ENCODE measurements around the gene AFAP1L2. TPM values are rescaled to one million over a fixed set of nuclear protein-coding genes. Genes with fewer than 3 reads are reported as not detected.

AFAP1L2 gene
- total RNA-seq, 6 experiments from 2014 or later, result 0.07 to 0.09 TPM; not detected in 4

DNA sequence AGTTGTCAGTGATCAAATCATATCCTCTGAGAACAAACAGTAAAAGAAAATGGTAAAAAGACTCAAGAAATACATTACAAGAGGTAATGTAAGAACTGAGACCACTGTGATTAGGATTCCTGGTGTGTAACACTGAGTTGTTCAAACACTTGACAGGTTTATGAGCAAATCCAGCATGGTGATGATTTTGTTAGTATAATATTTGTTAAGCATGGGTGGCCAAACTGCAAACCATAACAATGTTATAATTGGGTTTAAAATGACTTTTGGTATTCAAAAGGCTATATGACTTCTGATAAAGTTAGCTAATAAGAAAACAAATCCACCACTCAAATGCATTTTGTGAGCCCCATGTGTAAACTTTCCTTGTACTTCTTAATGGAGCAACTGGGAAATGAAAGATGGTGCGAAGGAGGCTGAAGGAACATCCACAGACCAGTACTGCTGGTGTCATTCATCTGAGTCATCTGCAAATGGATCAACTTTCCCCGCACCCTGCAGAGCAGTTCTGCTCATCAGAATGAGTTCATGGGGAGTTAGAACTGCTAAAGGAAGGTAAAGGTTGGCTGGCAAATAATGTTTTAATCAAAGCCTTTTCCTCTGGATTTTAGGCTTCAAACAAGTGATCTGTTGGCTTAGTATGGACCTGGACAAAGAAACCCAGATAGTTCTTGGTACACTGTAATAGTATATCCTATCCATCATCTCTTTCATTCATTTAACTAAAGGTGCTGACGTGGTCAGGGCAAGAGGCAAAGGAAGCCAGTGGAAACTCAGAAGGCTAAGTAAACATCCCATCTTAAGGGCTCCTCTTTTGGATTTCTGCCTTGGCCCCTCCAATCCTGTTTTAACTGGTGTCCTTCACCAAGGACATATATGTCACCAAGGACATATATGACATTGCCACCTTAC, 45.0 kb downstream of the AFAP1L2 start:
- TF ChIP-seq, protein P1, sequence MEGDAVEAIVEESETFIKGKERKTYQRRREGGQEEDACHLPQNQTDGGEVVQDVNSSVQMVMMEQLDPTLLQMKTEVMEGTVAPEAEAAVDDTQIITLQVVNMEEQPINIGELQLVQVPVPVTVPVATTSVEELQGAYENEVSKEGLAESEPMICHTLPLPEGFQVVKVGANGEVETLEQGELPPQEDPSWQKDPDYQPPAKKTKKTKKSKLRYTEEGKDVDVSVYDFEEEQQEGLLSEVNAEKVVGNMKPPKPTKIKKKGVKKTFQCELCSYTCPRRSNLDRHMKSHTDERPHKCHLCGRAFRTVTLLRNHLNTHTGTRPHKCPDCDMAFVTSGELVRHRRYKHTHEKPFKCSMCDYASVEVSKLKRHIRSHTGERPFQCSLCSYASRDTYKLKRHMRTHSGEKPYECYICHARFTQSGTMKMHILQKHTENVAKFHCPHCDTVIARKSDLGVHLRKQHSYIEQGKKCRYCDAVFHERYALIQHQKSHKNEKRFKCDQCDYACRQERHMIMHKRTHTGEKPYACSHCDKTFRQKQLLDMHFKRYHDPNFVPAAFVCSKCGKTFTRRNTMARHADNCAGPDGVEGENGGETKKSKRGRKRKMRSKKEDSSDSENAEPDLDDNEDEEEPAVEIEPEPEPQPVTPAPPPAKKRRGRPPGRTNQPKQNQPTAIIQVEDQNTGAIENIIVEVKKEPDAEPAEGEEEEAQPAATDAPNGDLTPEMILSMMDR (IDR thresholded peaks at IDR 0.05), result no peak
- peaks cover 7% of the 10 kb centered on the region for H3K4me1 Mint-ChIP-seq (ENCODE audit: low read depth)
- DNase-seq, result no peak
- no peak overlapping the region for H3K4me3 Mint-ChIP-seq
- H3K9me3 Mint-ChIP-seq, result no peaks in the 10 kb centered on the region
- H3K27me3 Mint-ChIP-seq (ENCODE audit: insufficient read depth), result peaks cover 25% of the 10 kb centered on the region
- H3K27ac Mint-ChIP-seq, result no peak overlapping the region
- no peaks in the 10 kb centered on the region for H3K36me3 Mint-ChIP-seq (ENCODE audit: low read depth)

DNA sequence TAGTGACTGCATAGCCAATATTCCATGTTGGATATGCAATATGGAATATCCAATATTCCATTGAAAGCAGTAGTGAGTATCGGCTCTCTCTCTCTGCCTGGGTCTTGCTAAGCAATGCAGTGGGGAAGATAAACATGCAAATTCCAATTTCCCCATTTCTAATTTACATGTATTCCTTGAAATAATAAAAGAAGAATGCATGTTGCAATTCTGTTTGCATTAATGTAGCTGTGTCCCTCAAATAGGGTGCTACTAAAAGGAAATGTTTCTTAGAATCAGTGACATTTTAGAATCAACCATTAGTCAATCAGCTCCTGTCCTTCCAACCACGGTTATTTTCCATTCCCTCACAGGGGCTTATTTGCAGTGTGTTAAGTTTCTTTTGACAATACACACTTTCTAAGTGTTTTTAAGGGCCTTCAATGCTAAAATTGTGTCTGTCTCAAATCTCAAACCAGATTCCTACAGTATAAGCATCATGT, 46.7 kb downstream of the AFAP1L2 start:
- H3K27ac Mint-ChIP-seq, result no peak overlapping the region

DNA sequence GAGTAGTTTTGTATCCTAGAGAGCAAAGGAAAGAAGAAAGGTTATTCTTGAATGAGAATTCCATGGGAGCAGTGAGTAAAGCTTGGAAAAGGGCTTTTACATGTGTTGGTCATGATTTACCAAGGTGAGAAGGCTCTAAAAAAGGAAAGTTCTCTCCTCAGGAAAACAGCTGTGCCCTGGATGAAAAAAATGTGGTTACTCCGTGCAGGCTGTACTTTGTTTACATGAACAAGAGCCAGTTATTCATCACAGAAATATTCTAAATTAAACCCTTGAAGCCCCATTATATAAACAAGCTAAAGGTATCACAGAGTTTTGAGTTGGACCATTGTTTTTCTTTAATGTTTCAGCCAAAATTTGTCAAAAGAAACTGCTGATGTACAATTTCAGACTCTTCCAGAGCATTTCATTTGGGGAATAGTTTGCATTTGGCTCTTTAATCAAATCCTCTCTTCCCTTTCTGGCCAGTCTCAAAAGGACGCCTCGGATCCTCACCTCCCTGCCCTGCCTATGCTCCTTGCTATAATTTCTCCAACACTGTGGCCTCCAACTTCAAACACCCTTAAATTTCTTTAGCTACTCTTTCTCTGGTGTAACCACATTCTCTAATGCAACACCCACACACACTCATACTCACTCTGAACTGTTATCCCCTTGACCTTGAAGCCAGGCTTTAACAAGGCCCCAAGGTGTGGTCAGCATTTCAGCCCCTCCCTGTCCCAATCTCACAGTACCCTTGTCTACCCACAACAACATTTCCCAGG, 47.4 kb downstream of the AFAP1L2 start:
- no peaks in the 10 kb centered on the region for H3K36me3 Mint-ChIP-seq (ENCODE audit: low read depth)

More for the DNA sequence above, 46.7 kb downstream of the AFAP1L2 start:
- no peak for DNase-seq
- Mint-ChIP-seq H3K9me3 (no peaks in the 10 kb centered on the region), H3K4me1 (ENCODE audit: low read depth) (peaks cover 7% of the 10 kb centered on the region), H3K27me3 (ENCODE audit: insufficient read depth) (peaks cover 37% of the 10 kb centered on the region), H3K4me3 (no peak overlapping the region), H3K36me3 (ENCODE audit: low read depth) (no peaks in the 10 kb centered on the region)
- TF ChIP-seq, protein P1 (IDR thresholded peaks at IDR 0.05), result no peak

DNA sequence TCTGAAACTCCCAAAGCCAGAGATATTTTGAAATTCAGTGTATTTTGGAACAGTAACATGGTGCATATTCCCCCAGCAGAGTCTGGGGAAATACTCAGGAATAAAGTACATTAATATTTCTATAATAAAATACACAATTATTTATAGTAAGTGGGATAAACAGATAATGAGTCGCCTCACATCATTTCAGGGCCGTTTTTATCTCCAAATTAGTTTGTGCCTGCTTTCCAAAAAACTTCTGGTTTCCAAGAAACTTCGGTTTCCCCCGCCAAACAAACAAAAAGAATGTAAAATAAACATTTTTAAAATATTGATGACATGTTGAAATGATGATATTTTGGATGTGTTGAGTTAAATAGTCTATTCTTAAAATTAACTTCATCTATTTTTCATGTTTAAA, 48.2 kb downstream of the AFAP1L2 start:
- no peak for DNase-seq
- Mint-ChIP-seq H3K27ac (no peak overlapping the region), H3K4me3 (no peak overlapping the region), H3K36me3 (ENCODE audit: low read depth) (no peaks in the 10 kb centered on the region), H3K27me3 (ENCODE audit: insufficient read depth) (peaks cover 40% of the 10 kb centered on the region), H3K9me3 (no peaks in the 10 kb centered on the region), H3K4me1 (ENCODE audit: low read depth) (peaks cover 7% of the 10 kb centered on the region)
- TF ChIP-seq, protein P1 (IDR thresholded peaks at IDR 0.05), result no peak

More for the DNA sequence above, 47.4 kb downstream of the AFAP1L2 start:
- TF ChIP-seq, protein P1 (IDR thresholded peaks at IDR 0.05), result no peak
- H3K4me3 Mint-ChIP-seq, result no peak overlapping the region
- H3K9me3 Mint-ChIP-seq, result no peaks in the 10 kb centered on the region
- DNase-seq, result no peak
- peaks cover 7% of the 10 kb centered on the region for H3K4me1 Mint-ChIP-seq (ENCODE audit: low read depth)
- peaks cover 35% of the 10 kb centered on the region for H3K27me3 Mint-ChIP-seq (ENCODE audit: insufficient read depth)
- no peak overlapping the region for H3K27ac Mint-ChIP-seq

DNA sequence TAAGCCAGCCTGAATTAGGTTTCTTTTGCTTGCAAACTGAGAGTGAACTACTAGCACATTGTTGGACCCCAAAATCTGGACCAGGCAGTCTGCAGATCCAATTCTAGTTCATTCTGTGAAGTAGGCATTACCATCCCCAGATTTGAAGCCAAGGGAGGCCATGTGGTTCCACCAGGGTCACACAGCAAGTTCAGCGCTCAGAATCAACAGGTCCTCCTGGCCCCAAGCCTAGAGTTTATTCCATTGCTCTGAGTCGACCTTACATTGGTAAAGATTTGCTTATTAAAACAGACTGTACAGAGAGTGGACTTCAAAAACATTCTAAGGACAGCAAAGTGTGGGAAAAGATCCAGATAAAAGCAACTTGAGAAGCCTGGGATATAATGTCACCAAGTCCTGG, 50.9 kb downstream of the AFAP1L2 start:
- Mint-ChIP-seq H3K4me1 (ENCODE audit: low read depth) (peaks cover 7% of the 10 kb centered on the region), H3K9me3 (no peaks in the 10 kb centered on the region), H3K4me3 (no peak overlapping the region), H3K36me3 (ENCODE audit: low read depth) (no peaks in the 10 kb centered on the region), H3K27ac (no peak overlapping the region), H3K27me3 (ENCODE audit: insufficient read depth) (peaks cover 30% of the 10 kb centered on the region)
- no peak for DNase-seq
- TF ChIP-seq, protein P1 (IDR thresholded peaks at IDR 0.05), result no peak

All from HFFc6 (cell line).